HepG2 (cell line): ENCODE results near the gene THRB. TPM values are rescaled to one million over a fixed set of nuclear protein-coding genes. Genes with fewer than 3 reads are reported as not detected.

ENCODE experiments used
- ATAC-seq: fragments of 200-7000 bp; cut with Tn5 transposase; 3 replicates; pipeline ENCODE4 v1.9.1; 2020; ENCODE audit warnings: mild to moderate bottlenecking, moderate library complexity
- BruUV-seq: library from RNA; stranded (reverse); fragments of 400-500 nt; replicated peaks from 2 replicates; lab custom pipeline; 2021; lab: Mats Ljungman, UMichigan
- CTCF ChIA-PET: fragments of 300-600 bp; formaldehyde crosslinking; extraction: SDS; loops from one replicate; lab custom pipeline; 2021; ENCODE audit warnings: low total read pairs, inconsistent platforms, low intra/inter-chr PET ratio; lab: Yijun Ruan, JAX
- POLR2A ChIA-PET: fragments of 350-600 bp; sonication (Branson Sonifier 250); formaldehyde crosslinking; loops from one replicate; lab custom pipeline; 2020; ENCODE audit warnings: antibody characterized with exemption, inconsistent platforms; lab: Yijun Ruan, JAX
- DNase-seq: peaks from one replicate; pipeline ENCODE4 v3.0.0-alpha.2; 2015; ENCODE audit warnings: low spot score
- FAIRE-seq: peaks from 3 replicates; lab custom pipeline; 2011; peaks lifted over from hg19 to GRCh38; lab: Jason Lieb, UNC
- H2AFZ ChIP-seq: one replicate; pipeline ENCODE4 v1.6.1; 2011; ENCODE audit warnings: low read length, inconsistent platforms
- H3K27ac ChIP-seq: fragments of 300-600 bp; 3 replicates; pipeline ENCODE4 v1.8.0; 2011; ENCODE audit warnings: mixed run types, mild to moderate bottlenecking, mixed read lengths, low read length, inconsistent platforms; ENCODE audit not compliant: insufficient read depth; ENCODE audit errors: extremely low read length
- H3K27me3 ChIP-seq, 2 experiments: fragments of 200-600 bp in 1 of 2; 2 replicates in 1 of 2; 3 replicates in 1 of 2; pipeline versions ENCODE4 v1.6.0 to v1.8.0; 2011; ENCODE audit warnings: low read length in 2 of 2, mild to moderate bottlenecking in 2 of 2, moderate library complexity in 2 of 2, inconsistent platforms in 1 of 2; ENCODE audit not compliant: insufficient read depth in 2 of 2, control insufficient read depth in 1 of 2
- H3K36me3 ChIP-seq, 2 experiments: fragments of 200-600 bp in 1 of 2; replicated peaks in 1 of 2; 2 replicates in 1 of 2; 3 replicates in 1 of 2; pipeline versions ENCODE4 v1.5.1 to v1.8.0; 2011; ENCODE audit warnings: low read length in 2 of 2, inconsistent platforms in 1 of 2; ENCODE audit not compliant: insufficient read depth in 2 of 2, control insufficient read depth in 1 of 2
- H3K4me1 ChIP-seq: 2 replicates; pipeline ENCODE4 v1.5.1; 2012; ENCODE audit warnings: low read length, inconsistent platforms; ENCODE audit not compliant: insufficient read depth
- H3K4me2 ChIP-seq: 2 replicates; pipeline ENCODE4 v1.6.0; 2011; ENCODE audit warnings: low read depth, low read length, inconsistent platforms
- H3K4me3 ChIP-seq, 3 experiments: fragments of 200-600 bp in 1 of 3; sonication (generic), shearing (Covaris generic) in 1 of 3; replicated peaks in 1 of 3; 2 replicates each; pipeline ENCODE4 v1.5.1; 2011 to 2016; ENCODE audit warnings: low read length in 3 of 3, inconsistent platforms in 2 of 3, low read depth in 2 of 3, mild to moderate bottlenecking in 2 of 3, control low read depth in 1 of 3, mixed read lengths in 1 of 3; ENCODE audit not compliant: insufficient read depth in 1 of 3
- H3K79me2 ChIP-seq: one replicate; pipeline ENCODE4 v1.6.1; 2011; ENCODE audit warnings: low read length, inconsistent platforms; ENCODE audit not compliant: insufficient read depth
- H3K9ac ChIP-seq: 2 replicates; pipeline ENCODE4 v1.6.0; 2011; ENCODE audit warnings: mild to moderate bottlenecking, low read depth, low read length, inconsistent platforms; ENCODE audit not compliant: insufficient read depth
- H3K9me3 ChIP-seq: 2 replicates; pipeline ENCODE4 v1.5.1; 2012; ENCODE audit warnings: mild to moderate bottlenecking, low read length
- H4K20me1 ChIP-seq: 2 replicates; pipeline ENCODE4 v1.6.0; 2011; ENCODE audit warnings: inconsistent platforms, mild to moderate bottlenecking, low read length, moderate library complexity; ENCODE audit not compliant: insufficient read depth
- MAFF ChIP-seq: IDR thresholded peaks from 2 replicates; pipeline ENCODE4 v1.6.1; 2011; ENCODE audit warnings: low read depth, low read length, improper control_type of control experiment
- MIXL1 ChIP-seq: IDR thresholded peaks from 2 replicates; pipeline ENCODE4 v1.6.1; 2016
- PHF5A ChIP-seq: IDR thresholded peaks from one replicate; pipeline ENCODE4 v1.6.1; 2018; ENCODE audit warnings: low read depth, missing genetic modification reagents; ENCODE audit not compliant: unreplicated experiment
- THYN1 ChIP-seq: sonication (generic); formaldehyde crosslinking; IDR thresholded peaks from 2 replicates; pipeline ENCODE4 v1.8.1; 2023; ENCODE audit warnings: low read depth, mild to moderate bottlenecking, moderate library complexity, missing genetic modification reagents, borderline replicate concordance
- ZNF20 ChIP-seq: sonication (generic); formaldehyde crosslinking; IDR thresholded peaks from 2 replicates; pipeline ENCODE4 v1.4.0; 2020; ENCODE audit warnings: mild to moderate bottlenecking, moderate library complexity, missing genetic modification reagents
- ZNF709 ChIP-seq: sonication (generic); formaldehyde crosslinking; IDR thresholded peaks from 2 replicates; pipeline ENCODE4 v1.5.0; 2020; ENCODE audit warnings: mild to moderate bottlenecking, missing genetic modification reagents
- ZNF761 ChIP-seq: sonication (generic); formaldehyde crosslinking; conservative IDR thresholded peaks from 2 replicates; pipeline ENCODE4 v1.4.0; 2020; ENCODE audit warnings: mild to moderate bottlenecking, missing genetic modification reagents
- WGBS: methylation state at CpG from one replicate; pipeline ENCODE4 v1.1.6; 2017; ENCODE audit warnings: low lambda C conversion rate; 5-methylcytosine and 5-hydroxymethylcytosine counted together
- in situ Hi-C: cut with HindIII; loops from 2 replicates; pipeline ENCODE4 v1.10.0; 2017; ENCODE audit warnings: low pct_unique_long_range_greater_than_20kb; ENCODE audit not compliant: extremely low pct_ligation_motif_present
- intact Hi-C: fragments of 100-400 bp; cut with micrococcal nuclease; formaldehyde crosslinking; loops from one replicate; pipeline ENCODE4 v1.10.0; 2022; ENCODE audit not compliant: unreplicated experiment
- polyA plus RNA-seq, 8 experiments: library from polyadenylated mRNA; depleted of rRNA in 3 of 8; stranded (reverse) in 7 of 8; unstranded in 1 of 8; fragments of >200 nt; fragmentation: Illumina TruSeq in 4 of 8; extraction: Trizol in 4 of 8; gene quantifications; 2 replicates each; pipeline versions ENCODE4 v1.2.1 to v1.2.3, GENCODE V29; 2011 to 2016; ENCODE audit warnings: low read depth in 4 of 8, missing spikeins in 1 of 8, mixed read lengths in 1 of 8; ENCODE audit not compliant: insufficient read depth in 1 of 8
- total RNA-seq, 5 experiments: library from RNA; depleted of rRNA; stranded (reverse); fragments of >200 nt; fragmentation: Illumina TruSeq; extraction: Trizol; gene quantifications; 2 replicates each; pipeline ENCODE4 v1.2.3, GENCODE V29; 2016; ENCODE audit warnings: low read depth in 1 of 5
- TF ChIP-seq, protein P1 (sequence below): IDR thresholded peaks from 2 replicates; pipeline ENCODE4 v1.6.1; 2016; ENCODE audit warnings: control low read depth
- TF ChIP-seq, protein P2 (sequence below): sonication (generic); formaldehyde crosslinking; IDR thresholded peaks from 2 replicates; pipeline ENCODE4 v1.4.0; 2020; ENCODE audit warnings: missing genetic modification reagents, mild to moderate bottlenecking, borderline replicate concordance
- TF ChIP-seq, protein P3 (sequence below): sonication (generic); formaldehyde crosslinking; IDR thresholded peaks from 2 replicates; pipeline ENCODE4 v1.4.0; 2020; ENCODE audit warnings: missing genetic modification reagents, borderline replicate concordance
- TF ChIP-seq, protein P4 (sequence below): sonication (generic); formaldehyde crosslinking; IDR thresholded peaks from 2 replicates; pipeline ENCODE4 v1.4.0; 2020; ENCODE audit warnings: missing genetic modification reagents

Gene THRB
- total and polyA plus RNA-seq, 2 of the 13 experiments (the other 11 are each of a cell fraction or from before 2014, with no cell fraction given) = 4.7 to 22.7 TPM

DNA sequence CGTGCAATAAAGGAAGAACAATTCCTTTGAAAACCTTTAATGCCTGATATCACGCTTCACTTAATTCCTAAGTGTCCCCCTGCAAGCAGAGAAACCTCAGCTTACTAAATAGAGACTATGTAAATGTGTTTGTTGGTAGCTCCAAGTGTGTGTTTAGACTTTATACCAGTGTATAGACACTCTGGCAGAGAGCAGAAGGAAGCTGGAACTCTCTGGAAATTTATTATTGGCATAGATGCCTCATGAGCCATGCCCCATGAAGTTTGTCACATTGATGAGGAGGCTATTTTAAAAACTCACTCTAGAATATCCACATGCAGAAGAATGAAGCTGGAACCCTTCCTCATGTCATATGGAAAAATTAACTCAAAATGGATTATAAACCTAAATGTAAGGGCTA lies 99.9 kb downstream of the THRB start (continued):
- TF ChIP-seq, protein P1, sequence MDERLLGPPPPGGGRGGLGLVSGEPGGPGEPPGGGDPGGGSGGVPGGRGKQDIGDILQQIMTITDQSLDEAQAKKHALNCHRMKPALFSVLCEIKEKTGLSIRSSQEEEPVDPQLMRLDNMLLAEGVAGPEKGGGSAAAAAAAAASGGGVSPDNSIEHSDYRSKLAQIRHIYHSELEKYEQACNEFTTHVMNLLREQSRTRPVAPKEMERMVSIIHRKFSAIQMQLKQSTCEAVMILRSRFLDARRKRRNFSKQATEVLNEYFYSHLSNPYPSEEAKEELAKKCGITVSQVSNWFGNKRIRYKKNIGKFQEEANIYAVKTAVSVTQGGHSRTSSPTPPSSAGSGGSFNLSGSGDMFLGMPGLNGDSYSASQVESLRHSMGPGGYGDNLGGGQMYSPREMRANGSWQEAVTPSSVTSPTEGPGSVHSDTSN = no peak
- TF ChIP-seq ZNF709 (CRISPR knock-in tag) = no peak

DNA sequence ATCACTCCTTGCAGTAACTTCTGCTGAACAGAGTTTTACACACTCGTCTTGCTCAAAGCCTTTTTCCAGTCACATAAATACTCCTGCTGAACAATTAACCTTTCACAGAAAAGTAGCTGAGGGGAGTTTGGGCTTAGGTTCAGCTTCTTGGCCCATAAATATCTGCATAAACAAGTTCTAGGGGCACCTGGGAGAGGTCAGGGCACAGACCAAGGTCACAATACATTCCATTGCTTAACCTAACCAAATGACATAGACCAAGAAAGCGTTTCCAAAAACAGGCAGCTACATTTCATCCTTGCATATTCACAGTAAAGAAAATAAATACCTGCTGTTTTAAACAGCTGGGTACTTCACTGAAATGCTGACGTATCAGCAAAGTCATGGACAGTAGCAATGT lies 101.3 kb downstream of the THRB start:
- 22% methylated on average over 3 of the region's 3 CpGs for WGBS
- Histone ChIP-seq H3K4me3 (no peak overlapping the region; a peak in 1 of 6 replicates), H3K4me1 (peaks cover 27% of the 10 kb centered on the region), H3K9me3 (no peaks in the 10 kb centered on the region), H3K27me3 (no peaks in the 10 kb centered on the region), H3K27ac (peak overlapping the region; percentile 59), H3K9ac (no peak overlapping the region), H2AFZ (no peak overlapping the region), H3K36me3 (no peaks in the 10 kb centered on the region; a peak in 1 of 5 replicates), H3K4me2 (peak overlapping the region; percentile 40), H3K79me2 (peaks cover 11% of the 10 kb centered on the region), H4K20me1 (no peaks in the 10 kb centered on the region)
- ChIA-PET CTCF (no interaction called here), POLR2A (interaction anchor here (0.7 to 2.7 kb wide), 7 partner anchors 17 to 103 kb away, joined by 3 to 25 read pairs (median 6); partner anchors contain the start of gene THRB)
- ATAC-seq = peak; percentile 91
- peak; percentile 65 for DNase-seq
- in situ Hi-C loops (no loop called here), intact Hi-C loops (loop anchor here (2.0 kb wide), 1 partner anchor 57 kb away; no protein-coding TSS in a partner anchor)
- FAIRE-seq = peak; percentile 76
- BruUV-seq = no TSS peak
- TF ChIP-seq, protein P2, sequence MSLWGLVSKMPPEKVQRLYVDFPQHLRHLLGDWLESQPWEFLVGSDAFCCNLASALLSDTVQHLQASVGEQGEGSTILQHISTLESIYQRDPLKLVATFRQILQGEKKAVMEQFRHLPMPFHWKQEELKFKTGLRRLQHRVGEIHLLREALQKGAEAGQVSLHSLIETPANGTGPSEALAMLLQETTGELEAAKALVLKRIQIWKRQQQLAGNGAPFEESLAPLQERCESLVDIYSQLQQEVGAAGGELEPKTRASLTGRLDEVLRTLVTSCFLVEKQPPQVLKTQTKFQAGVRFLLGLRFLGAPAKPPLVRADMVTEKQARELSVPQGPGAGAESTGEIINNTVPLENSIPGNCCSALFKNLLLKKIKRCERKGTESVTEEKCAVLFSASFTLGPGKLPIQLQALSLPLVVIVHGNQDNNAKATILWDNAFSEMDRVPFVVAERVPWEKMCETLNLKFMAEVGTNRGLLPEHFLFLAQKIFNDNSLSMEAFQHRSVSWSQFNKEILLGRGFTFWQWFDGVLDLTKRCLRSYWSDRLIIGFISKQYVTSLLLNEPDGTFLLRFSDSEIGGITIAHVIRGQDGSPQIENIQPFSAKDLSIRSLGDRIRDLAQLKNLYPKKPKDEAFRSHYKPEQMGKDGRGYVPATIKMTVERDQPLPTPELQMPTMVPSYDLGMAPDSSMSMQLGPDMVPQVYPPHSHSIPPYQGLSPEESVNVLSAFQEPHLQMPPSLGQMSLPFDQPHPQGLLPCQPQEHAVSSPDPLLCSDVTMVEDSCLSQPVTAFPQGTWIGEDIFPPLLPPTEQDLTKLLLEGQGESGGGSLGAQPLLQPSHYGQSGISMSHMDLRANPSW (CRISPR knock-in tag) = no peak
- TF ChIP-seq ZNF20 (no peak), MAFF (0 out of 2 replicates have a peak, but pooled peaks have one; percentile 10), MIXL1 (CRISPR knock-in tag) (no peak), THYN1 (CRISPR knock-in tag) (no peak), PHF5A (no peak), ZNF761 (CRISPR knock-in tag) (no peak)
- TF ChIP-seq, protein P3, sequence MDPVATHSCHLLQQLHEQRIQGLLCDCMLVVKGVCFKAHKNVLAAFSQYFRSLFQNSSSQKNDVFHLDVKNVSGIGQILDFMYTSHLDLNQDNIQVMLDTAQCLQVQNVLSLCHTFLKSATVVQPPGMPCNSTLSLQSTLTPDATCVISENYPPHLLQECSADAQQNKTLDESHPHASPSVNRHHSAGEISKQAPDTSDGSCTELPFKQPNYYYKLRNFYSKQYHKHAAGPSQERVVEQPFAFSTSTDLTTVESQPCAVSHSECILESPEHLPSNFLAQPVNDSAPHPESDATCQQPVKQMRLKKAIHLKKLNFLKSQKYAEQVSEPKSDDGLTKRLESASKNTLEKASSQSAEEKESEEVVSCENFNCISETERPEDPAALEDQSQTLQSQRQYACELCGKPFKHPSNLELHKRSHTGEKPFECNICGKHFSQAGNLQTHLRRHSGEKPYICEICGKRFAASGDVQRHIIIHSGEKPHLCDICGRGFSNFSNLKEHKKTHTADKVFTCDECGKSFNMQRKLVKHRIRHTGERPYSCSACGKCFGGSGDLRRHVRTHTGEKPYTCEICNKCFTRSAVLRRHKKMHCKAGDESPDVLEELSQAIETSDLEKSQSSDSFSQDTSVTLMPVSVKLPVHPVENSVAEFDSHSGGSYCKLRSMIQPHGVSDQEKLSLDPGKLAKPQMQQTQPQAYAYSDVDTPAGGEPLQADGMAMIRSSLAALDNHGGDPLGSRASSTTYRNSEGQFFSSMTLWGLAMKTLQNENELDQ (CRISPR knock-in tag) = no peak
- TF ChIP-seq, protein P4, sequence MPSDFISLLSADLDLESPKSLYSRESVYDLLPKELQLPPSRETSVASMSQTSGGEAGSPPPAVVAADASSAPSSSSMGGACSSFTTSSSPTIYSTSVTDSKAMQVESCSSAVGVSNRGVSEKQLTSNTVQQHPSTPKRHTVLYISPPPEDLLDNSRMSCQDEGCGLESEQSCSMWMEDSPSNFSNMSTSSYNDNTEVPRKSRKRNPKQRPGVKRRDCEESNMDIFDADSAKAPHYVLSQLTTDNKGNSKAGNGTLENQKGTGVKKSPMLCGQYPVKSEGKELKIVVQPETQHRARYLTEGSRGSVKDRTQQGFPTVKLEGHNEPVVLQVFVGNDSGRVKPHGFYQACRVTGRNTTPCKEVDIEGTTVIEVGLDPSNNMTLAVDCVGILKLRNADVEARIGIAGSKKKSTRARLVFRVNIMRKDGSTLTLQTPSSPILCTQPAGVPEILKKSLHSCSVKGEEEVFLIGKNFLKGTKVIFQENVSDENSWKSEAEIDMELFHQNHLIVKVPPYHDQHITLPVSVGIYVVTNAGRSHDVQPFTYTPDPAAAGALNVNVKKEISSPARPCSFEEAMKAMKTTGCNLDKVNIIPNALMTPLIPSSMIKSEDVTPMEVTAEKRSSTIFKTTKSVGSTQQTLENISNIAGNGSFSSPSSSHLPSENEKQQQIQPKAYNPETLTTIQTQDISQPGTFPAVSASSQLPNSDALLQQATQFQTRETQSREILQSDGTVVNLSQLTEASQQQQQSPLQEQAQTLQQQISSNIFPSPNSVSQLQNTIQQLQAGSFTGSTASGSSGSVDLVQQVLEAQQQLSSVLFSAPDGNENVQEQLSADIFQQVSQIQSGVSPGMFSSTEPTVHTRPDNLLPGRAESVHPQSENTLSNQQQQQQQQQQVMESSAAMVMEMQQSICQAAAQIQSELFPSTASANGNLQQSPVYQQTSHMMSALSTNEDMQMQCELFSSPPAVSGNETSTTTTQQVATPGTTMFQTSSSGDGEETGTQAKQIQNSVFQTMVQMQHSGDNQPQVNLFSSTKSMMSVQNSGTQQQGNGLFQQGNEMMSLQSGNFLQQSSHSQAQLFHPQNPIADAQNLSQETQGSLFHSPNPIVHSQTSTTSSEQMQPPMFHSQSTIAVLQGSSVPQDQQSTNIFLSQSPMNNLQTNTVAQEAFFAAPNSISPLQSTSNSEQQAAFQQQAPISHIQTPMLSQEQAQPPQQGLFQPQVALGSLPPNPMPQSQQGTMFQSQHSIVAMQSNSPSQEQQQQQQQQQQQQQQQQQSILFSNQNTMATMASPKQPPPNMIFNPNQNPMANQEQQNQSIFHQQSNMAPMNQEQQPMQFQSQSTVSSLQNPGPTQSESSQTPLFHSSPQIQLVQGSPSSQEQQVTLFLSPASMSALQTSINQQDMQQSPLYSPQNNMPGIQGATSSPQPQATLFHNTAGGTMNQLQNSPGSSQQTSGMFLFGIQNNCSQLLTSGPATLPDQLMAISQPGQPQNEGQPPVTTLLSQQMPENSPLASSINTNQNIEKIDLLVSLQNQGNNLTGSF (CRISPR knock-in tag) = no peak
